GM12878 (cell line): ENCODE measurements around the gene CAMTA1.

Source experiments
- CTCF ChIP-seq, 3 experiments: IDR thresholded peaks in 2 of 3; conservative IDR thresholded peaks in 1 of 3; 2 replicates each; pipeline ENCODE4 v1.5.1; 2011; ENCODE audit warnings: low read depth in 3 of 3, low read length in 3 of 3, mild to moderate bottlenecking in 3 of 3, control low read depth in 2 of 3, moderate library complexity in 2 of 3, inconsistent platforms in 1 of 3, mixed read lengths in 1 of 3; ENCODE audit not compliant: control insufficient read depth in 2 of 3, insufficient read depth in 1 of 3; ENCODE audit errors: extremely low read depth in 1 of 3
- ETV6 ChIP-seq, 2 experiments: fragments of 450-650 bp in 1 of 2; IDR thresholded peaks in 1 of 2; conservative IDR thresholded peaks in 1 of 2; 2 replicates each; pipeline ENCODE4 v1.6.1; 2014; ENCODE audit warnings: antibody characterized with exemption in 1 of 2, borderline replicate concordance in 1 of 2, low read depth in 1 of 2, mild to moderate bottlenecking in 1 of 2, moderate library complexity in 1 of 2
- KAT2A ChIP-seq: conservative IDR thresholded peaks from 2 replicates; pipeline ENCODE4 v1.6.1; 2011; ENCODE audit warnings: low read depth, low read length; ENCODE audit not compliant: control insufficient read depth
- MAX ChIP-seq: IDR thresholded peaks from 2 replicates; pipeline ENCODE4 v1.6.1; 2012; ENCODE audit warnings: low read depth, low read length, improper control_type of control experiment
- NFYA ChIP-seq: IDR thresholded peaks from 2 replicates; pipeline ENCODE4 v1.6.1; 2011; ENCODE audit warnings: low read depth, mild to moderate bottlenecking, low read length, improper control_type of control experiment, borderline replicate concordance
- POLR2A ChIP-seq: IDR thresholded peaks from 2 replicates; pipeline ENCODE4 v1.6.1; 2011; ENCODE audit warnings: low read depth, mild to moderate bottlenecking, low read length
- POLR2AphosphoS2 ChIP-seq: IDR thresholded peaks from 2 replicates; pipeline ENCODE4 v1.6.1; 2011; ENCODE audit warnings: low read depth, mild to moderate bottlenecking, low read length, improper control_type of control experiment, moderate library complexity
- TAF1 ChIP-seq: IDR thresholded peaks from 2 replicates; pipeline ENCODE4 v1.6.1; 2011; ENCODE audit warnings: mild to moderate bottlenecking, low read depth, low read length, borderline replicate concordance

GRCh38 chr1:7574121-7575040, 789.1 kb downstream of the CAMTA1 start:
- no peak for TF ChIP-seq CTCF (IDR thresholded peaks at IDR 0.05 in 2 of 3, conservative IDR thresholded peaks at IDR 0.05 in 1 of 3; ENCODE audit: control insufficient read depth in 2 of 3, extremely low read depth in 1 of 3, insufficient read depth in 1 of 3, low read depth in 3 of 3, low read length in 3 of 3)
- no peak for TF ChIP-seq MAX
- TF ChIP-seq KAT2A = no peak
- TF ChIP-seq ETV6 (conservative IDR thresholded peaks at IDR 0.05 in 1 of 2, IDR thresholded peaks at IDR 0.05 in 1 of 2; ENCODE audit: borderline replicate concordance in 1 of 2, low read depth in 1 of 2) = no peak
- TF ChIP-seq TAF1 = no peak
- TF ChIP-seq NFYA = no peak
- no peak for TF ChIP-seq POLR2A
- no peak for TF ChIP-seq POLR2AphosphoS2
